HL-60 (cell line): Measurements from ENCODE around the gene MPRIP.

Source experiments
- DNase-seq, 2 experiments: peaks; one replicate each; pipeline ENCODE4 v3.0.0-alpha.2; 2010 to 2020; ENCODE audit warnings: low read depth in 1 of 2, low spot score in 1 of 2
- H3K27ac ChIP-seq: fragments of 250-450 bp; sonication (Bioruptor Pico); replicated peaks from 2 replicates; pipeline ENCODE4 v1.5.1; 2020; ENCODE audit warnings: mild to moderate bottlenecking, moderate library complexity
- H3K27me3 ChIP-seq: fragments of 250-450 bp; sonication (Bioruptor Pico); 2 replicates; pipeline ENCODE4 v1.5.1; 2021; ENCODE audit warnings: mild to moderate bottlenecking, moderate library complexity; ENCODE audit not compliant: insufficient read depth, poor library complexity, severe bottlenecking
- H3K4me3 ChIP-seq: replicated peaks from 2 replicates; pipeline ENCODE4 v1.5.1; 2011; ENCODE audit warnings: mild to moderate bottlenecking, control low read depth, low read length; ENCODE audit not compliant: insufficient read depth
- GABPA ChIP-seq: IDR thresholded peaks from 2 replicates; pipeline ENCODE4 v1.6.1; 2012; ENCODE audit warnings: low read depth
- POLR2AphosphoS5 ChIP-seq: IDR thresholded peaks from 2 replicates; pipeline ENCODE4 v1.6.1; 2012; ENCODE audit warnings: low read depth
- SPI1 ChIP-seq: IDR thresholded peaks from 2 replicates; pipeline ENCODE4 v1.6.1; 2012; ENCODE audit warnings: low read depth, mild to moderate bottlenecking, borderline replicate concordance
- TF ChIP-seq, protein P1 (sequence below): IDR thresholded peaks from one replicate; pipeline ENCODE4 v1.5.1; 2011; ENCODE audit warnings: low read length, control low read depth, inconsistent platforms; ENCODE audit not compliant: insufficient read depth
- TF ChIP-seq, protein P2 (sequence below): IDR thresholded peaks from 2 replicates; pipeline ENCODE4 v1.6.1; 2012; ENCODE audit warnings: low read depth; ENCODE audit not compliant: insufficient replicate concordance

Gene MPRIP

GRCh38 chr17:17087424-17088015, 45.3 kb downstream of the MPRIP start:
- no peaks in the 10 kb centered on the region for H3K27me3 ChIP-seq
- TF ChIP-seq, protein P1, sequence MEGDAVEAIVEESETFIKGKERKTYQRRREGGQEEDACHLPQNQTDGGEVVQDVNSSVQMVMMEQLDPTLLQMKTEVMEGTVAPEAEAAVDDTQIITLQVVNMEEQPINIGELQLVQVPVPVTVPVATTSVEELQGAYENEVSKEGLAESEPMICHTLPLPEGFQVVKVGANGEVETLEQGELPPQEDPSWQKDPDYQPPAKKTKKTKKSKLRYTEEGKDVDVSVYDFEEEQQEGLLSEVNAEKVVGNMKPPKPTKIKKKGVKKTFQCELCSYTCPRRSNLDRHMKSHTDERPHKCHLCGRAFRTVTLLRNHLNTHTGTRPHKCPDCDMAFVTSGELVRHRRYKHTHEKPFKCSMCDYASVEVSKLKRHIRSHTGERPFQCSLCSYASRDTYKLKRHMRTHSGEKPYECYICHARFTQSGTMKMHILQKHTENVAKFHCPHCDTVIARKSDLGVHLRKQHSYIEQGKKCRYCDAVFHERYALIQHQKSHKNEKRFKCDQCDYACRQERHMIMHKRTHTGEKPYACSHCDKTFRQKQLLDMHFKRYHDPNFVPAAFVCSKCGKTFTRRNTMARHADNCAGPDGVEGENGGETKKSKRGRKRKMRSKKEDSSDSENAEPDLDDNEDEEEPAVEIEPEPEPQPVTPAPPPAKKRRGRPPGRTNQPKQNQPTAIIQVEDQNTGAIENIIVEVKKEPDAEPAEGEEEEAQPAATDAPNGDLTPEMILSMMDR: no peak
- TF ChIP-seq, protein P2, sequence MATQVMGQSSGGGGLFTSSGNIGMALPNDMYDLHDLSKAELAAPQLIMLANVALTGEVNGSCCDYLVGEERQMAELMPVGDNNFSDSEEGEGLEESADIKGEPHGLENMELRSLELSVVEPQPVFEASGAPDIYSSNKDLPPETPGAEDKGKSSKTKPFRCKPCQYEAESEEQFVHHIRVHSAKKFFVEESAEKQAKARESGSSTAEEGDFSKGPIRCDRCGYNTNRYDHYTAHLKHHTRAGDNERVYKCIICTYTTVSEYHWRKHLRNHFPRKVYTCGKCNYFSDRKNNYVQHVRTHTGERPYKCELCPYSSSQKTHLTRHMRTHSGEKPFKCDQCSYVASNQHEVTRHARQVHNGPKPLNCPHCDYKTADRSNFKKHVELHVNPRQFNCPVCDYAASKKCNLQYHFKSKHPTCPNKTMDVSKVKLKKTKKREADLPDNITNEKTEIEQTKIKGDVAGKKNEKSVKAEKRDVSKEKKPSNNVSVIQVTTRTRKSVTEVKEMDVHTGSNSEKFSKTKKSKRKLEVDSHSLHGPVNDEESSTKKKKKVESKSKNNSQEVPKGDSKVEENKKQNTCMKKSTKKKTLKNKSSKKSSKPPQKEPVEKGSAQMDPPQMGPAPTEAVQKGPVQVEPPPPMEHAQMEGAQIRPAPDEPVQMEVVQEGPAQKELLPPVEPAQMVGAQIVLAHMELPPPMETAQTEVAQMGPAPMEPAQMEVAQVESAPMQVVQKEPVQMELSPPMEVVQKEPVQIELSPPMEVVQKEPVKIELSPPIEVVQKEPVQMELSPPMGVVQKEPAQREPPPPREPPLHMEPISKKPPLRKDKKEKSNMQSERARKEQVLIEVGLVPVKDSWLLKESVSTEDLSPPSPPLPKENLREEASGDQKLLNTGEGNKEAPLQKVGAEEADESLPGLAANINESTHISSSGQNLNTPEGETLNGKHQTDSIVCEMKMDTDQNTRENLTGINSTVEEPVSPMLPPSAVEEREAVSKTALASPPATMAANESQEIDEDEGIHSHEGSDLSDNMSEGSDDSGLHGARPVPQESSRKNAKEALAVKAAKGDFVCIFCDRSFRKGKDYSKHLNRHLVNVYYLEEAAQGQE: no peak
- no peak for TF ChIP-seq SPI1
- TF ChIP-seq POLR2AphosphoS5: no peak
- no peak for TF ChIP-seq GABPA
- H3K4me3 ChIP-seq: no peak overlapping the region
- H3K27ac ChIP-seq: no peak overlapping the region
- DNase-seq: no peak

DNA sequence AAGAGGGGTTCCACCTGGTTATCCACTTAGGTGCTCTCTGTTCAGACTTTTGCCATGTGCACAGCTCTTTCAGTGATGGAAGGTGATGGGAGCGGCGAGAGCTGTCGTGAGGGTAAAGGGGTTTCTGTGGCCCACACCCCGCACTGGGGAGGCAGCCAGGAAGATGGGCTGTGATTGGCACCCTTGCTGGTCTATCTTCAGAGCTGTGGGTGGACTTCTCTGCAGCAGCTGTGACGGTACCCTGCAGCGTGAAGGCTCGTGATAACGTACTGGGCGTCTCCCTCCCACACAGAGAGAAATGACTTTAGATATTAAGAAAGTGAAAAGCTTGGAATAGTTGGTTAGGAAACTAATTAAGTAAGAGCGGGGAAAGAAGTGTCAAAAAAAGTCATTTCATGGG, 45.8 kb downstream of the MPRIP start:
- H3K27ac ChIP-seq: no peak overlapping the region
- DNase-seq: no peak
- H3K27me3 ChIP-seq: no peaks in the 10 kb centered on the region
- no peak overlapping the region for H3K4me3 ChIP-seq
- no peak for TF ChIP-seq GABPA
- TF ChIP-seq, protein P2: no peak
- no peak for TF ChIP-seq POLR2AphosphoS5
- TF ChIP-seq, protein P1: no peak
- no peak for TF ChIP-seq SPI1

GRCh38 chr17:17088541-17089525, 46.6 kb downstream of the MPRIP start:
- no peak overlapping the region for H3K4me3 ChIP-seq
- no peak overlapping the region for H3K27ac ChIP-seq
- no peak for DNase-seq
- no peaks in the 10 kb centered on the region for H3K27me3 ChIP-seq
- TF ChIP-seq GABPA (no peak), POLR2AphosphoS5 (no peak), SPI1 (no peak)
- TF ChIP-seq, protein P2: no peak
- TF ChIP-seq, protein P1: no peak
